Measurements from ENCODE around the gene B3GNT3. TPM values are rescaled to one million over a fixed set of nuclear protein-coding genes. Genes with fewer than 3 reads are reported as not detected.

The B3GNT3 gene
- total and polyA plus RNA-seq, 2 donors (not counting 1 experiment from before 2014, with no cell fraction given), result 0.06 TPM; not detected in 1

- ATAC-seq (ENCODE audit: low read depth) (no peak), DNase-seq (no peak)
- Histone ChIP-seq H3K27me3 (replicated peaks in 1 of 4; ENCODE audit: control extremely low read depth in 1 of 4, control insufficient read depth in 3 of 4, insufficient read depth in 4 of 4, low read length in 3 of 4) (peaks cover 0 to 17% (median 2%) of the 10 kb centered on the region in 4 experiments), H3K27ac (ENCODE audit: low read length in 2 of 2) (no peak overlapping the region), H3K9ac (ENCODE audit: low read length) (no peak overlapping the region), H3K36me3 (replicated peaks in 1 of 2; ENCODE audit: control extremely low read depth in 1 of 2, control insufficient read depth in 1 of 2, extremely low read depth in 1 of 2, insufficient read depth in 2 of 2, low read length in 1 of 2) (no peaks in the 10 kb centered on the region), H3K4me1 (ENCODE audit: control insufficient read depth in 2 of 2, insufficient read depth in 2 of 2, low read length in 2 of 2) (peaks cover 8 to 24% of the 10 kb centered on the region in 2 donors), H3K9me3 (ENCODE audit: control extremely low read depth in 1 of 3, control insufficient read depth in 2 of 3, insufficient read depth in 1 of 3, low read length in 2 of 3) (peaks cover 0 to 9% (median 0%) of the 10 kb centered on the region in 3 donors), H3K4me2 (replicated peaks; ENCODE audit: low read depth, low read length, poor library complexity, severe bottlenecking) (no peak overlapping the region), H4K20me1 (ENCODE audit: control insufficient read depth, insufficient read depth, low read length, poor library complexity, severe bottlenecking) (no peaks in the 10 kb centered on the region), H3K4me3 (ENCODE audit: control extremely low read depth in 1 of 5, extremely low read depth in 1 of 5, insufficient read depth in 1 of 5, low read depth in 2 of 5, low read length in 4 of 5) (no peak overlapping the region), H3K79me2 (ENCODE audit: control insufficient read depth, insufficient read depth, low read length) (no peaks in the 10 kb centered on the region), H2AFZ (ENCODE audit: insufficient read depth, low read depth, low read length, poor library complexity, severe bottlenecking) (no peak overlapping the region)
- Mint-ChIP-seq H3K9me3 (ENCODE audit: insufficient read depth) (no peaks in the 10 kb centered on the region), H3K4me1 (peaks cover 16% of the 10 kb centered on the region), H3K27ac (no peak overlapping the region), H3K4me3 (no peak overlapping the region), H3K27me3 (peaks cover 13% of the 10 kb centered on the region)
- ChIA-PET CTCF (no interaction called here), POLR2A (interaction anchor here (0.7 kb wide), 1 partner anchor 139 kb away, joined by 3 read pairs; no protein-coding TSS in a partner anchor)
- intact Hi-C loops (cut with micrococcal nuclease), result no loop called here
- WGBS (ENCODE audit: insufficient coverage), result 60% methylated on average over 1 of the region's 3 CpGs
- no peak for TF ChIP-seq EZH2 (IDR thresholded peaks at IDR 0.05; ENCODE audit: borderline replicate concordance, insufficient read depth, low read depth, low read length, poor library complexity, severe bottlenecking)
- no peak for TF ChIP-seq CTCF (IDR thresholded peaks at IDR 0.05)
Measured at GRCh38 chr19:17806945-17807344, 12.0 kb downstream of the B3GNT3 start.

- DNase-seq (no peak), ATAC-seq (ENCODE audit: low read depth) (peak; percentile 41)
- 50% methylated on average over 38 of the region's 38 CpGs for WGBS (ENCODE audit: insufficient coverage)
- Histone ChIP-seq H3K4me2 (replicated peaks; ENCODE audit: low read depth, low read length, poor library complexity, severe bottlenecking) (peak overlapping the region; percentile 57), H4K20me1 (ENCODE audit: control insufficient read depth, insufficient read depth, low read length, poor library complexity, severe bottlenecking) (no peaks in the 10 kb centered on the region), H3K4me1 (ENCODE audit: control insufficient read depth in 2 of 2, insufficient read depth in 2 of 2, low read length in 2 of 2) (peaks cover 8 to 20% of the 10 kb centered on the region in 2 donors), H3K9ac (ENCODE audit: low read length) (no peak overlapping the region), H3K27ac (ENCODE audit: low read length in 2 of 2) (no peak overlapping the region), H3K27me3 (replicated peaks in 1 of 4; ENCODE audit: control extremely low read depth in 1 of 4, control insufficient read depth in 3 of 4, insufficient read depth in 4 of 4, low read length in 3 of 4) (peaks cover 0 to 19% (median 4%) of the 10 kb centered on the region in 4 experiments), H3K79me2 (ENCODE audit: control insufficient read depth, insufficient read depth, low read length) (no peaks in the 10 kb centered on the region), H3K9me3 (ENCODE audit: control extremely low read depth in 1 of 3, control insufficient read depth in 2 of 3, insufficient read depth in 1 of 3, low read length in 2 of 3) (peaks cover 0 to 5% (median 0%) of the 10 kb centered on the region in 3 donors), H2AFZ (ENCODE audit: insufficient read depth, low read depth, low read length, poor library complexity, severe bottlenecking) (peak overlapping the region; percentile 49), H3K4me3 (ENCODE audit: control extremely low read depth in 1 of 5, extremely low read depth in 1 of 5, insufficient read depth in 1 of 5, low read depth in 2 of 5, low read length in 4 of 5) (no peak overlapping the region), H3K36me3 (replicated peaks in 1 of 2; ENCODE audit: control extremely low read depth in 1 of 2, control insufficient read depth in 1 of 2, extremely low read depth in 1 of 2, insufficient read depth in 2 of 2, low read length in 1 of 2) (no peaks in the 10 kb centered on the region)
- peak overlapping the region; percentile 44 for H3K4me3 Mint-ChIP-seq
- H3K27ac Mint-ChIP-seq, result no peak overlapping the region
- no peak for TF ChIP-seq CTCF (IDR thresholded peaks at IDR 0.05)
- no peak for TF ChIP-seq EZH2 (IDR thresholded peaks at IDR 0.05; ENCODE audit: borderline replicate concordance, insufficient read depth, low read depth, low read length, poor library complexity, severe bottlenecking)
- POLR2A ChIA-PET, result interaction anchor here (0.7 kb wide), 1 partner anchor 138 kb away, joined by 3 read pairs; no protein-coding TSS in a partner anchor
- CTCF ChIA-PET, result no interaction called here
- intact Hi-C loops (cut with micrococcal nuclease), result no loop called here
- H3K27me3 Mint-ChIP-seq, result peaks cover 9% of the 10 kb centered on the region
- H3K4me1 Mint-ChIP-seq, result peaks cover 13% of the 10 kb centered on the region
- H3K9me3 Mint-ChIP-seq (ENCODE audit: insufficient read depth), result no peaks in the 10 kb centered on the region
Measured at GRCh38 chr19:17807731-17808316, 12.9 kb downstream of the B3GNT3 start.

Measured in B cell (primary cell).